SK-N-SH treated with all-trans-retinoic acid at 6 μM for 48 hours (cell line): ENCODE data around the gene ITCH.

Experiments used
- ATAC-seq: fragments of 200-7000 bp; cut with Tn5 transposase; 3 replicates; pipeline ENCODE4 v1.9.1; 2020; ENCODE audit warnings: mild to moderate bottlenecking, moderate library complexity
- ARNTL ChIP-seq: fragments of 450-650 bp; formaldehyde crosslinking; IDR thresholded peaks from 2 replicates; pipeline ENCODE4 v1.5.0; 2020; ENCODE audit warnings: low read depth, mild to moderate bottlenecking, moderate library complexity, borderline replicate concordance
- BACH2 ChIP-seq: fragments of 250-450 bp; sonication (Bioruptor Pico); IDR thresholded peaks from 2 replicates; pipeline ENCODE4 v1.9.0; 2021; ENCODE audit warnings: mild to moderate bottlenecking, borderline replicate concordance
- CSDC2 ChIP-seq: fragments of 250-450 bp; sonication (Bioruptor Pico); IDR thresholded peaks from 2 replicates; pipeline ENCODE4 v1.5.0; 2020; ENCODE audit warnings: mild to moderate bottlenecking, moderate library complexity
- ESRRG ChIP-seq: fragments of 250-450 bp; sonication (Bioruptor Pico); IDR thresholded peaks from 2 replicates; pipeline ENCODE4 v1.6.1; 2021; ENCODE audit warnings: mild to moderate bottlenecking
- GLIS3 ChIP-seq: fragments of 250-450 bp; sonication (Bioruptor Pico); IDR thresholded peaks from 2 replicates; pipeline ENCODE4 v1.5.0; 2020; ENCODE audit warnings: mild to moderate bottlenecking, moderate library complexity
- ISL1 ChIP-seq: fragments of 250-450 bp; sonication (Bioruptor Pico); IDR thresholded peaks from 2 replicates; pipeline ENCODE4 v2.1.2; 2022; ENCODE audit warnings: mild to moderate bottlenecking, moderate library complexity
- OSR1 ChIP-seq: fragments of 250-450 bp; sonication (Bioruptor Pico); IDR thresholded peaks from 2 replicates; pipeline ENCODE4 v1.8.0; 2022; ENCODE audit warnings: moderate library complexity, mild to moderate bottlenecking, inconsistent platforms
- RARB ChIP-seq: fragments of 250-450 bp; sonication (Bioruptor Pico); IDR thresholded peaks from 2 replicates; pipeline ENCODE4 v1.8.0; 2021; ENCODE audit warnings: mild to moderate bottlenecking, moderate library complexity
- TCF4 ChIP-seq: fragments of 250-450 bp; sonication (Bioruptor Pico); IDR thresholded peaks from 2 replicates; pipeline ENCODE4 v1.8.0; 2021; ENCODE audit warnings: mild to moderate bottlenecking, moderate library complexity, borderline replicate concordance
- TOX ChIP-seq: fragments of 250-450 bp; sonication (Bioruptor Pico); IDR thresholded peaks from 2 replicates; pipeline ENCODE4 v1.8.0; 2021; ENCODE audit warnings: mild to moderate bottlenecking, moderate library complexity, borderline replicate concordance
- ZC3H10 ChIP-seq: fragments of 250-450 bp; sonication (Bioruptor Pico); IDR thresholded peaks from 2 replicates; pipeline ENCODE4 v1.5.1; 2021; ENCODE audit warnings: mild to moderate bottlenecking, moderate library complexity
- ZFP3 ChIP-seq: fragments of 250-450 bp; sonication (Bioruptor Pico); IDR thresholded peaks from 2 replicates; pipeline ENCODE4 v1.5.0; 2020; ENCODE audit warnings: mild to moderate bottlenecking, moderate library complexity
- ZNF565 ChIP-seq: fragments of 450-650 bp; formaldehyde crosslinking; conservative IDR thresholded peaks from 2 replicates; pipeline ENCODE4 v1.5.0; 2020; ENCODE audit warnings: low read depth, mild to moderate bottlenecking, moderate library complexity
- ZNF70 ChIP-seq: fragments of 450-650 bp; formaldehyde crosslinking; IDR thresholded peaks from 2 replicates; pipeline ENCODE4 v1.5.0; 2020; ENCODE audit warnings: mild to moderate bottlenecking, moderate library complexity
- ZNF8 ChIP-seq: fragments of 450-650 bp; formaldehyde crosslinking; IDR thresholded peaks from 2 replicates; pipeline ENCODE4 v1.5.0; 2020; ENCODE audit warnings: mild to moderate bottlenecking, moderate library complexity
- TF ChIP-seq, protein P1 (sequence below): fragments of 250-450 bp; sonication (Bioruptor Pico); IDR thresholded peaks from 2 replicates; pipeline ENCODE4 v1.5.1; 2020; ENCODE audit warnings: low read depth, mild to moderate bottlenecking, moderate library complexity
- TF ChIP-seq, protein P2 (sequence below): fragments of 250-450 bp; sonication (Bioruptor Pico); IDR thresholded peaks from 2 replicates; pipeline ENCODE4 v1.8.0; 2021; ENCODE audit warnings: low read depth, mild to moderate bottlenecking, moderate library complexity, borderline replicate concordance
- TF ChIP-seq, protein P3 (sequence below): fragments of 250-450 bp; sonication (Bioruptor Pico); IDR thresholded peaks from 2 replicates; pipeline ENCODE4 v1.5.0; 2020; ENCODE audit warnings: mild to moderate bottlenecking, moderate library complexity
- TF ChIP-seq, protein P4 (sequence below): fragments of 250-450 bp; sonication (Bioruptor Pico); IDR thresholded peaks from 2 replicates; pipeline ENCODE4 v1.8.0; 2020; ENCODE audit warnings: mild to moderate bottlenecking, moderate library complexity, borderline replicate concordance
- TF ChIP-seq, protein P5 (sequence below): fragments of 250-450 bp; sonication (Bioruptor Pico); IDR thresholded peaks from 2 replicates; pipeline ENCODE4 v1.5.1; 2021; ENCODE audit warnings: mild to moderate bottlenecking, moderate library complexity

Gene ITCH

DNA sequence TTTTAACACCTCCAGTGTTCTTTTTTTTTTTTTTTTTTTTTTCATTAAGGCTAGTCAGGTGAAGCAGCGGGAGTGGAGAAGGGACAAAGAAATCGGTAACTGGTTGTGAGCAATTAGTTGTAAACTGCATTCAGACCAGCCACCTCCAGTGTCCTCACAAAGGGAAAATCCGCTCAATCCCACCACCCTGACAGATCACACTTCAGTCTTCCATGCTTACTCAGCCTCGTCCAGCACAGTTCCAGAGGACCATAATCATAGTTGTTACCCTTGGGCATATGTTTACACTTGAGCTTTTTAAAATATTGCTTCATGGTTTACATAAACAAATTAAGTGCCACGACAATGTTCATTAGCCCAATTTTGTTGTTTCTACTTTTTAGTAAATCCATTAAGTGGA is 163.4 kb downstream of the ITCH start:
- TF ChIP-seq ZNF8 (CRISPR knock-in tag), result no peak
- ATAC-seq, result no peak

DNA sequence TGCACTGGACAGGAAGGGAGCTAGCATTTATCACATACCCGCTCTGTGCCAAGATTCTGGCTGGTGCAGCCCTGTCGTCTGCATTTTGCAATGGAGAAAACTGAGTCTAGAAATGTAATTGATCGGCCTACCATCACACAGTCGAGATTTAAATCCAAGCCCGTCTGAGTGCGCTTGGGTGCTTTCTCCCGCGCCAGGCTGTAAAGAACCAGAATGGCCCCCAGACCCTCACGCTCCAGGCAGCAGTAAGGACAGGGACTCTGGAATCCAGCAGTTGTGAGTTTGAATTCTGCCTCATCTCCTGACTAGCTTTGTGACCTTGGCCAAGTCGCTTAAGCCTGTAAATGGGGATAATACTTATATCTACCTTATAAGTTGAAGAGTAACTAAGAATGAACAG is 163.9 kb downstream of the ITCH start:
- ATAC-seq, result no peak
- TF ChIP-seq, protein P1, sequence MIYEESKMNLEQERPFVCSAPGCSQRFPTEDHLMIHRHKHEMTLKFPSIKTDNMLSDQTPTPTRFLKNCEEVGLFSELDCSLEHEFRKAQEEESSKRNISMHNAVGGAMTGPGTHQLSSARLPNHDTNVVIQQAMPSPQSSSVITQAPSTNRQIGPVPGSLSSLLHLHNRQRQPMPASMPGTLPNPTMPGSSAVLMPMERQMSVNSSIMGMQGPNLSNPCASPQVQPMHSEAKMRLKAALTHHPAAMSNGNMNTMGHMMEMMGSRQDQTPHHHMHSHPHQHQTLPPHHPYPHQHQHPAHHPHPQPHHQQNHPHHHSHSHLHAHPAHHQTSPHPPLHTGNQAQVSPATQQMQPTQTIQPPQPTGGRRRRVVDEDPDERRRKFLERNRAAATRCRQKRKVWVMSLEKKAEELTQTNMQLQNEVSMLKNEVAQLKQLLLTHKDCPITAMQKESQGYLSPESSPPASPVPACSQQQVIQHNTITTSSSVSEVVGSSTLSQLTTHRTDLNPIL (CRISPR knock-in tag), result no peak
- TF ChIP-seq BACH2 (CRISPR knock-in tag) (no peak), ISL1 (CRISPR knock-in tag) (no peak), ZNF565 (CRISPR knock-in tag) (no peak), OSR1 (no peak), GLIS3 (CRISPR knock-in tag) (no peak), ZC3H10 (CRISPR knock-in tag) (no peak), TOX (CRISPR knock-in tag) (no peak), CSDC2 (CRISPR knock-in tag) (no peak)
- TF ChIP-seq, protein P2, sequence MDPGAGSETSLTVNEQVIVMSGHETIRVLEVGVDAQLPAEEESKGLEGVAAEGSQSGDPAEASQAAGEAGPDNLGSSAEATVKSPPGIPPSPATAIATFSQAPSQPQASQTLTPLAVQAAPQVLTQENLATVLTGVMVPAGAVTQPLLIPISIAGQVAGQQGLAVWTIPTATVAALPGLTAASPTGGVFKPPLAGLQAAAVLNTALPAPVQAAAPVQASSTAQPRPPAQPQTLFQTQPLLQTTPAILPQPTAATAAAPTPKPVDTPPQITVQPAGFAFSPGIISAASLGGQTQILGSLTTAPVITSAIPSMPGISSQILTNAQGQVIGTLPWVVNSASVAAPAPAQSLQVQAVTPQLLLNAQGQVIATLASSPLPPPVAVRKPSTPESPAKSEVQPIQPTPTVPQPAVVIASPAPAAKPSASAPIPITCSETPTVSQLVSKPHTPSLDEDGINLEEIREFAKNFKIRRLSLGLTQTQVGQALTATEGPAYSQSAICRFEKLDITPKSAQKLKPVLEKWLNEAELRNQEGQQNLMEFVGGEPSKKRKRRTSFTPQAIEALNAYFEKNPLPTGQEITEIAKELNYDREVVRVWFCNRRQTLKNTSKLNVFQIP (CRISPR knock-in tag), result no peak
- TF ChIP-seq, protein P3, sequence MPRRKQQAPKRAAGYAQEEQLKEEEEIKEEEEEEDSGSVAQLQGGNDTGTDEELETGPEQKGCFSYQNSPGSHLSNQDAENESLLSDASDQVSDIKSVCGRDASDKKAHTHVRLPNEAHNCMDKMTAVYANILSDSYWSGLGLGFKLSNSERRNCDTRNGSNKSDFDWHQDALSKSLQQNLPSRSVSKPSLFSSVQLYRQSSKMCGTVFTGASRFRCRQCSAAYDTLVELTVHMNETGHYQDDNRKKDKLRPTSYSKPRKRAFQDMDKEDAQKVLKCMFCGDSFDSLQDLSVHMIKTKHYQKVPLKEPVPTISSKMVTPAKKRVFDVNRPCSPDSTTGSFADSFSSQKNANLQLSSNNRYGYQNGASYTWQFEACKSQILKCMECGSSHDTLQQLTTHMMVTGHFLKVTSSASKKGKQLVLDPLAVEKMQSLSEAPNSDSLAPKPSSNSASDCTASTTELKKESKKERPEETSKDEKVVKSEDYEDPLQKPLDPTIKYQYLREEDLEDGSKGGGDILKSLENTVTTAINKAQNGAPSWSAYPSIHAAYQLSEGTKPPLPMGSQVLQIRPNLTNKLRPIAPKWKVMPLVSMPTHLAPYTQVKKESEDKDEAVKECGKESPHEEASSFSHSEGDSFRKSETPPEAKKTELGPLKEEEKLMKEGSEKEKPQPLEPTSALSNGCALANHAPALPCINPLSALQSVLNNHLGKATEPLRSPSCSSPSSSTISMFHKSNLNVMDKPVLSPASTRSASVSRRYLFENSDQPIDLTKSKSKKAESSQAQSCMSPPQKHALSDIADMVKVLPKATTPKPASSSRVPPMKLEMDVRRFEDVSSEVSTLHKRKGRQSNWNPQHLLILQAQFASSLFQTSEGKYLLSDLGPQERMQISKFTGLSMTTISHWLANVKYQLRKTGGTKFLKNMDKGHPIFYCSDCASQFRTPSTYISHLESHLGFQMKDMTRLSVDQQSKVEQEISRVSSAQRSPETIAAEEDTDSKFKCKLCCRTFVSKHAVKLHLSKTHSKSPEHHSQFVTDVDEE (CRISPR knock-in tag), result no peak
- TF ChIP-seq, protein P4, sequence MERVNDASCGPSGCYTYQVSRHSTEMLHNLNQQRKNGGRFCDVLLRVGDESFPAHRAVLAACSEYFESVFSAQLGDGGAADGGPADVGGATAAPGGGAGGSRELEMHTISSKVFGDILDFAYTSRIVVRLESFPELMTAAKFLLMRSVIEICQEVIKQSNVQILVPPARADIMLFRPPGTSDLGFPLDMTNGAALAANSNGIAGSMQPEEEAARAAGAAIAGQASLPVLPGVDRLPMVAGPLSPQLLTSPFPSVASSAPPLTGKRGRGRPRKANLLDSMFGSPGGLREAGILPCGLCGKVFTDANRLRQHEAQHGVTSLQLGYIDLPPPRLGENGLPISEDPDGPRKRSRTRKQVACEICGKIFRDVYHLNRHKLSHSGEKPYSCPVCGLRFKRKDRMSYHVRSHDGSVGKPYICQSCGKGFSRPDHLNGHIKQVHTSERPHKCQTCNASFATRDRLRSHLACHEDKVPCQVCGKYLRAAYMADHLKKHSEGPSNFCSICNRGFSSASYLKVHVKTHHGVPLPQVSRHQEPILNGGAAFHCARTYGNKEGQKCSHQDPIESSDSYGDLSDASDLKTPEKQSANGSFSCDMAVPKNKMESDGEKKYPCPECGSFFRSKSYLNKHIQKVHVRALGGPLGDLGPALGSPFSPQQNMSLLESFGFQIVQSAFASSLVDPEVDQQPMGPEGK (CRISPR knock-in tag), result no peak
- TF ChIP-seq, all 23 proteins: peak for 0

DNA sequence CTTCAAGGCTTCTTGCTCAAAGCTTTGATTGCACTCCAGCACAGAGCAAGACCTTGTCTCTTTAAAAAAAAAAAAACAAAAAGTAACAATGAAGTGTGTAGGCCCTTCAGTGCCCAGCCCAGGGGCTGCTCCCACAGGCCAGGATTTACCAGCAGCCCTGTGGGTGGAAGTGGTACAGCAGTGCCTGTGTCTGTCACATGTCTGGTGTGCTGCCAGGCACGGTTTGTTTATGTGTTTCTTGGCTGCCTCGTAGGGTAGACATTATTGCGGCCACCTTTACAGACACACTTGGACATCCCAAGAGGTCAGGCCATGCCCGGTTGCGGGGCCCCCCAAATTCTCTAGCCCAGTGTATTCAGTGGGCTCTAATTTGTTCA is 165.8 kb downstream of the ITCH start:
- ATAC-seq, result no peak
- TF ChIP-seq TCF4 (CRISPR knock-in tag) (no peak), ZNF70 (CRISPR knock-in tag) (no peak), CSDC2 (CRISPR knock-in tag) (no peak), ZFP3 (CRISPR knock-in tag) (no peak), ZNF565 (CRISPR knock-in tag) (no peak), ZNF8 (CRISPR knock-in tag) (no peak), GLIS3 (CRISPR knock-in tag) (no peak), TOX (CRISPR knock-in tag) (no peak), BACH2 (CRISPR knock-in tag) (no peak), ESRRG (CRISPR knock-in tag) (no peak), RARB (no peak), ARNTL (CRISPR knock-in tag) (no peak)
- TF ChIP-seq, protein P4 (CRISPR knock-in tag), result no peak
- TF ChIP-seq, protein P5, sequence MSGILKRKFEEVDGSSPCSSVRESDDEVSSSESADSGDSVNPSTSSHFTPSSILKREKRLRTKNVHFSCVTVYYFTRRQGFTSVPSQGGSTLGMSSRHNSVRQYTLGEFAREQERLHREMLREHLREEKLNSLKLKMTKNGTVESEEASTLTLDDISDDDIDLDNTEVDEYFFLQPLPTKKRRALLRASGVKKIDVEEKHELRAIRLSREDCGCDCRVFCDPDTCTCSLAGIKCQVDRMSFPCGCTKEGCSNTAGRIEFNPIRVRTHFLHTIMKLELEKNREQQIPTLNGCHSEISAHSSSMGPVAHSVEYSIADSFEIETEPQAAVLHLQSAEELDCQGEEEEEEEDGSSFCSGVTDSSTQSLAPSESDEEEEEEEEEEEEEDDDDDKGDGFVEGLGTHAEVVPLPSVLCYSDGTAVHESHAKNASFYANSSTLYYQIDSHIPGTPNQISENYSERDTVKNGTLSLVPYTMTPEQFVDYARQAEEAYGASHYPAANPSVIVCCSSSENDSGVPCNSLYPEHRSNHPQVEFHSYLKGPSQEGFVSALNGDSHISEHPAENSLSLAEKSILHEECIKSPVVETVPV, result no peak
- TF ChIP-seq, protein P1 (CRISPR knock-in tag), result no peak
